Measurements from ENCODE around the gene NOX4.

GRCh38 chr11:89498845-89499448 lies 7.8 kb upstream of the NOX4 start:
- TF ChIP-seq CTCF (IDR thresholded peaks at IDR 0.05), result no peak
- TF ChIP-seq POLR2A (IDR thresholded peaks at IDR 0.05), result no peak
